HG03097 (cell line): ENCODE measurements around the gene CELSR2.

ENCODE experiments used
- ATAC-seq: cut with Tn5 transposase; IDR thresholded peaks from one replicate; pipeline ENCODE4 v1.9.1; 2021; ENCODE audit not compliant: unreplicated experiment, low FRiP score

Gene CELSR2

GRCh38 chr1:109251277-109252166 is 2.2 kb downstream of the CELSR2 start:
- no peak for ATAC-seq

DNA sequence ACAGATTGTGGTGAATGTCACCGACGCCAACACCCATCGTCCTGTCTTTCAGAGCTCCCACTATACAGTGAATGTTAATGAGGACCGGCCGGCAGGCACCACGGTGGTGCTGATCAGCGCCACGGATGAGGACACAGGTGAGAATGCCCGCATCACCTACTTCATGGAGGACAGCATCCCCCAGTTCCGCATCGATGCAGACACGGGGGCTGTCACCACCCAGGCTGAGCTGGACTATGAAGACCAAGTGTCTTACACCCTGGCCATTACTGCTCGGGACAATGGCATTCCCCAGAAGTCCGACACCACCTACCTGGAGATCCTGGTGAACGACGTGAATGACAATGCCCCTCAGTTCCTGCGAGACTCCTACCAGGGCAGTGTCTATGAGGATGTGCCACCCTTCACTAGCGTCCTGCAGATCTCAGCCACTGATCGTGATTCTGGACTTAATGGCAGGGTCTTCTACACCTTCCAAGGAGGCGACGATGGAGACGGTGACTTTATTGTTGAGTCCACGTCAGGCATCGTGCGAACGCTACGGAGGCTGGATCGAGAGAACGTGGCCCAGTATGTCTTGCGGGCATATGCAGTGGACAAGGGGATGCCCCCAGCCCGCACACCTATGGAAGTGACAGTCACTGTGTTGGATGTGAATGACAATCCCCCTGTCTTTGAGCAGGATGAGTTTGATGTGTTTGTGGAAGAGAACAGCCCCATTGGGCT is 3.0 kb downstream of the CELSR2 start:
- no peak for ATAC-seq

- ATAC-seq: no peak
Observed at GRCh38 chr1:109252893-109253802, 3.8 kb downstream of the CELSR2 start.

GRCh38 chr1:109253803-109254620 is 4.7 kb downstream of the CELSR2 start:
- ATAC-seq: no peak

DNA sequence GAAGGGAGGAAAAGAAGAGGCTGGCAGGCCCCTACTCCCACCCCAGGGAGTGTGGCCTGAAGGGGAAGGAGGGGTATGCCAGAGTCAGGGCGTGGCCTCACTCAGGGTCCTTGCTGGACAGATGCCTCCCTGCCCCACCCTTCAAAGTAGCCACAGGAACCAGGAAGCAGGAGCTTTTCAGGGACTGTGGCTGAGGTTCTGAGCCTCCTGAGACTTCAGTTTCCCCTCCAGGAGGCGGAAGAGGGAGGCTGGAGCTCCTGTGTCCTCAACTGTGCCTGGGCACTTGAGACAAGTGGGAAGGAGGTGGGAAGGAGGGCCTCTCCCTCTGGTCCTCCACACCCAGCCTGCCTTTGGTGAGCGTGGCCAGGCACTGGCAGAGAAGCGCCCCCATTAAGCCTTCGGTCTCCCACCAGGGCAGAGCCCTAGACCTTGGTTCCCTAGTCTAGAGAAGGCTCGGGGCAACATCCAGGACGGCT is 5.3 kb downstream of the CELSR2 start:
- ATAC-seq: no peak

- no peak for ATAC-seq
Observed at GRCh38 chr1:109255097-109255651, 5.8 kb downstream of the CELSR2 start.

GRCh38 chr1:109255678-109256077 is 6.3 kb downstream of the CELSR2 start:
- ATAC-seq: no peak

DNA sequence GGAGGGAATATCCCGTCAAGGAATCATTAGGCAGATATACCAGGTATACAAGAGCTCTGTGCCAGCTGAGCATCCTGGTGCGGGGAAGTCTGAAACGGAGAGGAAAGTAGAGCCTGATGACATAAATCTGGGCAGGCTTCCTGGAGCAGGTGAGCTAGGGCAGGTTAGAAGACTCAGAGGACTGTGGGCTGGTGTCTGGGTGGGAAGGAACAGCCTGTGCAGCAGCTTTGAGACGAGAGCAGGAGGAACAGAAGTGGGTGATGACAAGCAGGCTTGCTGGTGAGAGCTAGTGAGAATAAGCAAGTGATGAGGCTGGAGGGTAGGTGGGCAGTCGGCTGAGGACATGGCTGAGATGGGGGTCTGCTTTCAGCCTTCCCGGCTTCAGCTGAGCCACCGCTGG is 6.7 kb downstream of the CELSR2 start:
- no peak for ATAC-seq

GRCh38 chr1:109256971-109257681 is 7.8 kb downstream of the CELSR2 start:
- ATAC-seq: no peak

DNA sequence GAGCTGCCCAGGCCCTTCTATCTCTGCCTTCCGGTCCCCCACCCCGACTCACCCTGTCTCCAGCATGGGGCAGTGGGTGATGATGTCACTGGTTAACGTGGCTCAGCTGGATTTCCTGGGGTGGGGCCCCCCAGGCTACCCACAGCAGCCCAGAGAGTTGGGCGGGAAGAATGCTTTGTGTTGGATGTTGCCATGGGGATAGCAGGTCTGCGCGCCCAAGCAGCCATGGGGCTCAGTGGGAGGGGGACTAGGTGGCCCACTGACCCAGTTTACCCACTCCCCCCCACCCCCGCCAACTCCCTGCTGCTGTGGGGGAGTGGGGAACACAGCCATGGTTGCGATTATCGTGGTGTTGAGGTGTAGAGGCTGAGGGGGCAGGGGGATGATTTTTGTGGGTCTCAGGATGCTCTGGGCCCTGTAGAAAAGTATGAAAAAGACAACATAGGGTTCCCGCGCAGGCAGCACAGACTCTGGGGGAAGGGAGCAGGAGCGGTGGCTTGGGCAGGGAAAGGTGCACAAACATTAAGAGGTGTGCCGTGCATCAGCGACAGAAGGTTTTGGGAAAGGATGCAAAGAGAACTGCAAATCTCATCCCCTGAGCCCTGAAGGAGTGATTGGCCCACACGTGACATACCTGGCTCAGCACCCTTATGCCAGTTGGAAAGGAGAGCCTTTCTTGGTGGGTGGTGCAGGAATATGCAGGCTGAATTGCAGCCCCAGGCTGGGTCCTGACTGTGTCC is 8.5 kb downstream of the CELSR2 start:
- ATAC-seq: no peak

DNA sequence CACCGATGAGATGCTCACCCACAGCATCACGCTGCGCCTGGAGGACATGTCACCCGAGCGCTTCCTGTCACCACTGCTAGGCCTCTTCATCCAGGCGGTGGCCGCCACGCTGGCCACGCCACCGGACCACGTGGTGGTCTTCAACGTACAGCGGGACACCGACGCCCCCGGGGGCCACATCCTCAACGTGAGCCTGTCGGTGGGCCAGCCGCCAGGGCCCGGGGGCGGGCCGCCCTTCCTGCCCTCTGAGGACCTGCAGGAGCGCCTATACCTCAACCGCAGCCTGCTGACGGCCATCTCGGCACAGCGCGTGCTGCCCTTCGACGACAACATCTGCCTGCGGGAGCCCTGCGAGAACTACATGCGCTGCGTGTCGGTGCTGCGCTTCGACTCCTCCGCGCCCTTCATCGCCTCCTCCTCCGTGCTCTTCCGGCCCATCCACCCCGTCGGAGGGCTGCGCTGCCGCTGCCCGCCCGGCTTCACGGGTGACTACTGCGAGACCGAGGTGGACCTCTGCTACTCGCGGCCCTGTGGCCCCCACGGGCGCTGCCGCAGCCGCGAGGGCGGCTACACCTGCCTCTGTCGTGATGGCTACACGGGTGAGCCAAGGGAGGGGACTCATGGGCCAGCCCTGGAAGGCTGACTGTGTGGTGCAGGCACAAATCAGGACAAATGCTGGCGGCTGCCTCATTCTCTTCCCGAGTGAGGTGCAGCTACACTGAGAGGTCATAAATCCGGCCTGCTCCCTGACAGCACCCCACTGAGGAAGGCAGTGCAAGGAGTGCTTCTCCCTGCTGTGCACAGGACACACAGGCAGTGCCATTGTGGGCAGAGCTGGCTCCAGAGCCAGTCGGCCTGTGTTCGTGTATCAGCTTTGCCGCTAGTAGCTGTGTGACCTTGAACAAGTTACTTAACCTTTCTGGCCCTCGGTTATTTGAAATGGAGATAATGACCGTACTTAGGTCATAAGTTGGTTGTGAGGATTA is 9.4 kb downstream of the CELSR2 start:
- no peak for ATAC-seq

GRCh38 chr1:109259674-109260557 is 10.6 kb downstream of the CELSR2 start:
- no peak for ATAC-seq

DNA sequence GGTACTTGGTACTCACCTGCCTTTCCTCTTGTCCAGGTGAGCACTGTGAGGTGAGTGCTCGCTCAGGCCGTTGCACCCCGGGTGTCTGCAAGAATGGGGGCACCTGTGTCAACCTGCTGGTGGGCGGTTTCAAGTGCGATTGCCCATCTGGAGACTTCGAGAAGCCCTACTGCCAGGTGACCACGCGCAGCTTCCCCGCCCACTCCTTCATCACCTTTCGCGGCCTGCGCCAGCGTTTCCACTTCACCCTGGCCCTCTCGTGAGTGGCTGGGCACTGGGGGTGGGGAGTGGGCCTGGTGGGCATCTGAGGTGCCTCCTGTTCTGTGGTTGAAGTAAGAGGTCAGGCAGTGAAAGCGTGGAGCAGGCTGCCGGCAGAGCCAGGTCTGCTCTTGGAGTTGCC is 11.7 kb downstream of the CELSR2 start:
- ATAC-seq: no peak

- no peak for ATAC-seq
Observed at GRCh38 chr1:109261578-109261977, 12.2 kb downstream of the CELSR2 start.

DNA sequence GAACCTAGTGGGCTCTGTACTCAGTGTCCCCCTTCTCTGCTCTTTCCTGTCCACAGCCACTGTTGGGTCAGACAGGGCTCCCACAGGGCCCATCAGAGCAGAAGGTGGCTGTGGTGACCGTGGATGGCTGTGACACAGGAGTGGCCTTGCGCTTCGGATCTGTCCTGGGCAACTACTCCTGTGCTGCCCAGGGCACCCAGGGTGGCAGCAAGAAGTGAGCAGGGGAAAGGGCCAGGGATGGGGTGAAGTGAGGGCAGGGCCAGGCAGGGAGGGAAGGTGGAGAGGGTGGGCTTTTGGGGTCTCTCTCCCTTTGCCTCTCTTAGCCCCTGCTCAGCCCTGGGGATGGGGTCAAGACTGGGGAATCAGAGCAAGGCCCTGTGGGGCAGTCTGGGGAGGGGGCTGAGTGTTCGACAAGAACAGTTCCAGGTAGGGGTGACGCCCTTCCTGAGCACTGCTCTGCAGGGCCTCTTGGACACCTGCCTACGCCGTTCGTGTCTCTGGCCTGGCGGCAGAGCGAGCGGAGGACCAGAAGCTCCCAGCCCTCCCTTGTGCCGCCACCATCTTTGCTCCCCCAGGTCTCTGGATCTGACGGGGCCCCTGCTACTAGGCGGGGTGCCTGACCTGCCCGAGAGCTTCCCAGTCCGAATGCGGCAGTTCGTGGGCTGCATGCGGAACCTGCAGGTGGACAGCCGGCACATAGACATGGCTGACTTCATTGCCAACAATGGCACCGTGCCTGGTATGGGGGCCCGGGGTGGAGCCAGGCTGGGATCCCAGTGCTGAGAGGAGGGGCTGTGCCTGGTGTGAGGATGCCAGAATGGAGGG is 13.1 kb downstream of the CELSR2 start:
- ATAC-seq: no peak
